ENCODE results near the gene MRPS24. TPM values are rescaled to one million over a fixed set of nuclear protein-coding genes. Genes with fewer than 3 reads are reported as not detected.

MRPS24 gene
- total and polyA plus RNA-seq, 2 of the 13 experiments (the other 11 are each of a cell fraction or from before 2014, with no cell fraction given): 135 to 162 TPM

GRCh38 chr7:43865277-43865676 is 4.0 kb downstream of the MRPS24 start (continued):
- no peak for TF ChIP-seq SMARCC2 (IDR thresholded peaks at IDR 0.05)
- TF ChIP-seq MLXIP (CRISPR knock-in tag; IDR thresholded peaks at IDR 0.05; ENCODE audit: borderline replicate concordance): no peak
- TF ChIP-seq, protein P1, sequence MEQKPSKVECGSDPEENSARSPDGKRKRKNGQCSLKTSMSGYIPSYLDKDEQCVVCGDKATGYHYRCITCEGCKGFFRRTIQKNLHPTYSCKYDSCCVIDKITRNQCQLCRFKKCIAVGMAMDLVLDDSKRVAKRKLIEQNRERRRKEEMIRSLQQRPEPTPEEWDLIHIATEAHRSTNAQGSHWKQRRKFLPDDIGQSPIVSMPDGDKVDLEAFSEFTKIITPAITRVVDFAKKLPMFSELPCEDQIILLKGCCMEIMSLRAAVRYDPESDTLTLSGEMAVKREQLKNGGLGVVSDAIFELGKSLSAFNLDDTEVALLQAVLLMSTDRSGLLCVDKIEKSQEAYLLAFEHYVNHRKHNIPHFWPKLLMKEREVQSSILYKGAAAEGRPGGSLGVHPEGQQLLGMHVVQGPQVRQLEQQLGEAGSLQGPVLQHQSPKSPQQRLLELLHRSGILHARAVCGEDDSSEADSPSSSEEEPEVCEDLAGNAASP (CRISPR knock-in tag; IDR thresholded peaks at IDR 0.05; ENCODE audit: borderline replicate concordance): peak; percentile 16; the same call in 1 of the 2 replicates
- TF ChIP-seq MAF1 (CRISPR knock-in tag; IDR thresholded peaks at IDR 0.05; ENCODE audit: borderline replicate concordance): no peak
- TF ChIP-seq FLYWCH1 (CRISPR knock-in tag; IDR thresholded peaks at IDR 0.05): no peak
- TF ChIP-seq, protein P2, sequence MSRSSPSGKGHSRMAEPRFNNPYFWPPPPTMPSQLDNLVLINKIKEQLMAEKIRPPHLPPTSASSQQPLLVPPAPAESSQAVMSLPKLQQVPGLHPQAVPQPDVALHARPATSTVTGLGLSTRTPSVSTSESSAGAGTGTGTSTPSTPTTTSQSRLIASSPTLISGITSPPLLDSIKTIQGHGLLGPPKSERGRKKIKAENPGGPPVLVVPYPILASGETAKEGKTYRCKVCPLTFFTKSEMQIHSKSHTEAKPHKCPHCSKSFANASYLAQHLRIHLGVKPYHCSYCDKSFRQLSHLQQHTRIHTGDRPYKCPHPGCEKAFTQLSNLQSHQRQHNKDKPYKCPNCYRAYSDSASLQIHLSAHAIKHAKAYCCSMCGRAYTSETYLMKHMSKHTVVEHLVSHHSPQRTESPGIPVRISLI (CRISPR knock-in tag; IDR thresholded peaks at IDR 0.05; ENCODE audit: borderline replicate concordance): no peak
- TF ChIP-seq HHEX (CRISPR knock-in tag; IDR thresholded peaks at IDR 0.05): no peak
- TF ChIP-seq ZFYVE20 (CRISPR knock-in tag; IDR thresholded peaks at IDR 0.05; ENCODE audit: borderline replicate concordance, low read depth): no peak
- TF ChIP-seq MAFK (conservative IDR thresholded peaks at IDR 0.05 in 1 of 2, IDR thresholded peaks at IDR 0.05 in 1 of 2; ENCODE audit: low read length in 2 of 2): no peak
- no peak for TF ChIP-seq PCBP2 (optimal IDR thresholded peaks at IDR 0.05; ENCODE audit: low read depth, low read length, poor library complexity, severe bottlenecking)
- TF ChIP-seq ZKSCAN1 (IDR thresholded peaks at IDR 0.05; ENCODE audit: low read length): no peak
- TF ChIP-seq ZNF446 (CRISPR knock-in tag; IDR thresholded peaks at IDR 0.05): no peak
- no peak for TF ChIP-seq ZNF138 (CRISPR knock-in tag; IDR thresholded peaks at IDR 0.05; ENCODE audit: low read depth)
- TF ChIP-seq, protein P3, sequence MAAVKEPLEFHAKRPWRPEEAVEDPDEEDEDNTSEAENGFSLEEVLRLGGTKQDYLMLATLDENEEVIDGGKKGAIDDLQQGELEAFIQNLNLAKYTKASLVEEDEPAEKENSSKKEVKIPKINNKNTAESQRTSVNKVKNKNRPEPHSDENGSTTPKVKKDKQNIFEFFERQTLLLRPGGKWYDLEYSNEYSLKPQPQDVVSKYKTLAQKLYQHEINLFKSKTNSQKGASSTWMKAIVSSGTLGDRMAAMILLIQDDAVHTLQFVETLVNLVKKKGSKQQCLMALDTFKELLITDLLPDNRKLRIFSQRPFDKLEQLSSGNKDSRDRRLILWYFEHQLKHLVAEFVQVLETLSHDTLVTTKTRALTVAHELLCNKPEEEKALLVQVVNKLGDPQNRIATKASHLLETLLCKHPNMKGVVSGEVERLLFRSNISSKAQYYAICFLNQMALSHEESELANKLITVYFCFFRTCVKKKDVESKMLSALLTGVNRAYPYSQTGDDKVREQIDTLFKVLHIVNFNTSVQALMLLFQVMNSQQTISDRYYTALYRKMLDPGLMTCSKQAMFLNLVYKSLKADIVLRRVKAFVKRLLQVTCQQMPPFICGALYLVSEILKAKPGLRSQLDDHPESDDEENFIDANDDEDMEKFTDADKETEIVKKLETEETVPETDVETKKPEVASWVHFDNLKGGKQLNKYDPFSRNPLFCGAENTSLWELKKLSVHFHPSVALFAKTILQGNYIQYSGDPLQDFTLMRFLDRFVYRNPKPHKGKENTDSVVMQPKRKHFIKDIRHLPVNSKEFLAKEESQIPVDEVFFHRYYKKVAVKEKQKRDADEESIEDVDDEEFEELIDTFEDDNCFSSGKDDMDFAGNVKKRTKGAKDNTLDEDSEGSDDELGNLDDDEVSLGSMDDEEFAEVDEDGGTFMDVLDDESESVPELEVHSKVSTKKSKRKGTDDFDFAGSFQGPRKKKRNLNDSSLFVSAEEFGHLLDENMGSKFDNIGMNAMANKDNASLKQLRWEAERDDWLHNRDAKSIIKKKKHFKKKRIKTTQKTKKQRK (IDR thresholded peaks at IDR 0.05; ENCODE audit: low read length): no peak
- TF ChIP-seq, protein P4, sequence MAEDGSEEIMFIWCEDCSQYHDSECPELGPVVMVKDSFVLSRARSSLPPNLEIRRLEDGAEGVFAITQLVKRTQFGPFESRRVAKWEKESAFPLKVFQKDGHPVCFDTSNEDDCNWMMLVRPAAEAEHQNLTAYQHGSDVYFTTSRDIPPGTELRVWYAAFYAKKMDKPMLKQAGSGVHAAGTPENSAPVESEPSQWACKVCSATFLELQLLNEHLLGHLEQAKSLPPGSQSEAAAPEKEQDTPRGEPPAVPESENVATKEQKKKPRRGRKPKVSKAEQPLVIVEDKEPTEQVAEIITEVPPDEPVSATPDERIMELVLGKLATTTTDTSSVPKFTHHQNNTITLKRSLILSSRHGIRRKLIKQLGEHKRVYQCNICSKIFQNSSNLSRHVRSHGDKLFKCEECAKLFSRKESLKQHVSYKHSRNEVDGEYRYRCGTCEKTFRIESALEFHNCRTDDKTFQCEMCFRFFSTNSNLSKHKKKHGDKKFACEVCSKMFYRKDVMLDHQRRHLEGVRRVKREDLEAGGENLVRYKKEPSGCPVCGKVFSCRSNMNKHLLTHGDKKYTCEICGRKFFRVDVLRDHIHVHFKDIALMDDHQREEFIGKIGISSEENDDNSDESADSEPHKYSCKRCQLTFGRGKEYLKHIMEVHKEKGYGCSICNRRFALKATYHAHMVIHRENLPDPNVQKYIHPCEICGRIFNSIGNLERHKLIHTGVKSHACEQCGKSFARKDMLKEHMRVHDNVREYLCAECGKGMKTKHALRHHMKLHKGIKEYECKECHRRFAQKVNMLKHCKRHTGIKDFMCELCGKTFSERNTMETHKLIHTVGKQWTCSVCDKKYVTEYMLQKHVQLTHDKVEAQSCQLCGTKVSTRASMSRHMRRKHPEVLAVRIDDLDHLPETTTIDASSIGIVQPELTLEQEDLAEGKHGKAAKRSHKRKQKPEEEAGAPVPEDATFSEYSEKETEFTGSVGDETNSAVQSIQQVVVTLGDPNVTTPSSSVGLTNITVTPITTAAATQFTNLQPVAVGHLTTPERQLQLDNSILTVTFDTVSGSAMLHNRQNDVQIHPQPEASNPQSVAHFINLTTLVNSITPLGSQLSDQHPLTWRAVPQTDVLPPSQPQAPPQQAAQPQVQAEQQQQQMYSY (CRISPR knock-in tag; IDR thresholded peaks at IDR 0.05): no peak
- no peak for TF ChIP-seq ZSCAN30 (CRISPR knock-in tag; IDR thresholded peaks at IDR 0.05)
- TF ChIP-seq SNAPC2 (CRISPR knock-in tag; IDR thresholded peaks at IDR 0.05): no peak
- TF ChIP-seq RORA (CRISPR knock-in tag; IDR thresholded peaks at IDR 0.05): no peak

Data from HepG2 (cell line).